NCI-H2171 treated with DMSO at 0.1 percent for 48 hours (cell line): ENCODE results near the gene PTK6.
A peak's percentile ranks its signal among the peaks of the same experiment; 100 is the strongest.
"Not testable (repeated sequence)": the region's sequence is repeated elsewhere in the genome, so short reads cannot be mapped to it uniquely, and the experiment has no call there.

Source experiments
- DNase-seq: peaks from one replicate; lab custom pipeline; 2025; lab: John Stamatoyannopoulos, UW

The PTK6 gene

GRCh38 chr20:63529861-63530787 lies 7.1 kb downstream of the PTK6 start:
- DNase-seq: no peak

GRCh38 chr20:63529180-63529860 lies 7.9 kb downstream of the PTK6 start:
- no peak for DNase-seq

- no peak for DNase-seq
Observed at GRCh38 chr20:63527184-63527583, 10.0 kb downstream of the PTK6 start.

GRCh38 chr20:63525971-63526370 lies 11.2 kb downstream of the PTK6 start:
- no peak for DNase-seq

- DNase-seq: peak; percentile 25
Observed at GRCh38 chr20:63525185-63525584, 12.0 kb downstream of the PTK6 start.

DNA sequence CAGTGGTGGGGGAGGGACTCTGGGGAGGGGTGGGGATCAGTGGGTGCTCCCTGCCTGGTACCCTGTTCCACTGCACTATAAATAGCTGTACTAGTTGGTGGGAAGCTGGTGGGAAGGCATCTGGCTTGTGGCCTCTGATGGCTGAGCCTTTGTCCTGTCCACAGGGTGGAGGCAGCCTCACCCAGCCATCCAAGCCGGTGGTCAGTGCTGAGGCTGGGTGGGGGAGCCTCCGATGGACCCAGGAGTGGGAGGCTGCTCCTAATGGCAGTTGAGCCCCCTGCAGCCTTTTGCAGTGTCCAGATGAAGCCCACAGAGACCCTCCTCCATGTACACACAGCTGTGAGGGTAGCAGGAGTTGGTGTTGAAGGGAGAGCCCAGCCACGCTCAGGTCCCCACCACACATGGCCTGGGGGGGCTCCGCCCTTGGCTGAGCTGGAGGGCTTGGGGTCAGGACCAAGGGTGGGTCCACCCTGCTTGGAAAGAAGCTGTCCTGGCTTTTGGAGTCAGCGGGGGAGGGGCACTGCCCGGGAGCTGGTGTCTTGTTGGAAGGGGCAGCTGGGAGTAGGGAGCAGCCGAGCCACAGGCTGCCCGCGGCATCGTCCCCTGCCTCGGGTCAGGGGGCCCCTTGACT lies 14.1 kb downstream of the PTK6 start:
- no peak for DNase-seq

DNA sequence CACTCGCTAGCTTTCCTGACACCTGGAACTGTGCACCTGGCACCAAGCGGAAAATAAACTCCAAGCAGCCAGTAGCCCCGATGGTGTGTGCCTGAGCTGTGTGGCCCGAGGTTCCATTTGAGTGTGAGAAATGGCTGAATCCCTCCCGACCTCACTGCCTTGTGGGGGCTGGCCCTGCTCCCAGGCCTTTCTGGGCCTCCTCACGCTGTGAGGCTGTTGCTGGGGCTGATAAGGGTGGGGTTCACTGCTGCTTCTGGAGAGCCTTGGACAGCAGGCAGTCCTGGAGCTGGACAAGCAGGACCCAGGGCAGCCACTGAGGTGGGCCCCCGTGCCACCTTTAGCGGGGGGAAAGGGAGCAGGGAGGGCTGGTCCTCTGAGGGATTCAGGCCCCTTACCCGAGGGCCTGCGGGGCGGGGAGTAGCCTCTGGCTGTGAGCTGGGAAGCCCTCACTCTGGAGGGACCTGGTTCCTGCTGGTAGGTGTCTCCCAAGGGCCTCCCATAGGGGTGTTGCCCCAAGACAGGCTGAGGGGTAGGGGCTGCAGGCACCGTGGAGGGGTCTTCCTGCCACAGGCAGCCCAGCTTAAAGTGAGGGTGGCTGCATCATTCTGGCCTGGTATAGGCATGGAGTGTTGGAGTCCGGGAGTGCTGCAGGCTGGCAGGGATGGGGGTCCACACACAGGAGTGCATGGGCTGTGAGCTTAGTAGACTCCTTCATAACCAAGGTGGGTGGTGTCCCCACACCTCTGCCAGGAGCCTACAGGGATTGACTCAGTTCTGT lies 14.9 kb downstream of the PTK6 start:
- DNase-seq: no peak

DNA sequence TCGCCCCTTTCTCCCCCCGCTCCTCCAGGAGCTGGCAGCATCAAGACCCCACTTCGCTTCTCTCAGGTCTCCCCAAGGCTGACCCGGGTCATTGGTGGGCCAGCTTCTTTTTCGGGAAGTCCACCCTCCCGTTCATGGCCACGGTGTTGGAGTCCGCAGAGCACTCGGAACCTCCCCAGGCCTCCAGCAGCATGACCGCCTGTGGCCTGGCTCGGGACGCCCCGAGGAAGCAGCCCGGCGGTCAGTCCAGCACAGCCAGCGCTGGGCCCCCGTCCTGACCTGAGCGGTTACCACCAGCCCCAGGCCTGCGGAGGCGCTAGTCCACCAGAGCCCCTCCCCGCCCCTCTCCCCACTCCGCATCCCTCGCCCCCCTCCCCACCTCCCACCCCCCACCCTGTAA lies 15.6 kb downstream of the PTK6 start:
- DNase-seq: no peak

GRCh38 chr20:63520934-63521601 lies 16.1 kb downstream of the PTK6 start:
- peak; percentile 63 for DNase-seq

DNA sequence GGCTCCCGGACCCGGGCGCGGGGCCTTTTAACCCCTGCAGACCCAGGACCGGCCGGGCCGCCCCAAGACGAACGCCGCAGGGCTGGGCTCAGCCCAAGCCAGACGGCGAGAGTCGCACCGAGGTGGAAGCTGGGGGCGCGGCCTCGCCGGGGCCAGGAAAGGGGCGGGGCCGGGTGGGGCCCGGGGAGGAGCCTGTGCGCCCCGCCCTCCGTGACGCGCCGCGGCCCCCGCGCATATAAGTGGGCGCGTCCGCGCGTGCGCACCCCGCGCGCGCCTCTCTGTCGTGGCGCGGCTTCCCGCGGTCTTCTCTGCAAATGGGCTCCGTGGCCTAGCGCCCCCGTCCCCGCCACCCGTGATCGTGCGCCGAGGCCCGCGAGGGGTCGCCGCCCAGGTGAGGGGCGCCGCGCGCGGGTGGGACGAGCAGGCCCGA lies 16.7 kb downstream of the PTK6 start, which contains the start of gene PPDPF:
Gene PPDPF, plus strand, starts transcription at position 262 of the 430 bp plus-strand sequence. CDS start 544 bp downstream, outside the sequence.
- DNase-seq: peak; percentile 77

DNA sequence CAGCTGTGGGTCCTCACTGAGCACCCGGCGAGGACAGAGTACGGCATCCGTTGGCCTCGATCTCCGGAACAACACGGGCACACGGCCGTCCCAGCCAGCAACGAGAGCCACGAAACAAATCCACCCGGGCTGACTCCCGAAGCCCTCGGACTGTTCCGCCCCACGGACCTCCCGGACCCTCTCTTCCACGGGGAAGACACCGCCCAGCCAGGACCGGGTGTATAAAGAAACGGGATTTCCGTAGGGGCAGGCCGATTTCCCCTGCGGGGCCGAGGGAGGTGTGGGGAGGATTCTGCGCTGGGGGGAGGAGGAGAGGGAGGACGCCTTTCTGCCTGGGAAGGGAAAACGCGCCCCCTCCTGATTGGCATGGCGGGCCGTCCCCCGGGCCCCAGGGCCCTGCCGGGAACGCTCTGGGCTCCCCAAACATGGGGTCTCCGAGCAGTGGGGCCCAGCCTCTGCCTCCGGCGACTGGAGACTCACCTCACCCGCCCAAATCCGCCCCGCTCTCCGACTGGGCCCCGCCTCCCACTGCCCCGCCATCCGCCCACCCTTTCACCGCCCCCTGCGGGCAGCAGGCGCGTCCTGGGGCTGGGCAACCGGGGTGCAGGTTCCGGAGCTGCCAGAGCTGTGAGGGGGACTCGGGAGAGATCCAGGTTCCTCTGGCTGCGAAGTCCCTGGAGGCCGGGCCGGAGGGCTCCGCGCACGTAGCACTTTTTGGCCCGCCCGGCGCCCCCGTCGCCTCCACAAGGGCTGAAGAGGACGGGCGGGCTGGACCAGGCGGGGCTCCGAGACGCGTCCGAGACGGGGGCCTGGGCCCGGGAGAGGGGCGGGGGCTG lies 17.3 kb downstream of the PTK6 start:
- peak; percentile 77 for DNase-seq

- no peak for DNase-seq
Observed at GRCh38 chr20:63518946-63519667, 18.1 kb downstream of the PTK6 start.

GRCh38 chr20:63518351-63518861 lies 18.8 kb downstream of the PTK6 start:
- DNase-seq: no peak

- DNase-seq: no peak
Observed at GRCh38 chr20:63517376-63518309, 19.5 kb downstream of the PTK6 start.

DNA sequence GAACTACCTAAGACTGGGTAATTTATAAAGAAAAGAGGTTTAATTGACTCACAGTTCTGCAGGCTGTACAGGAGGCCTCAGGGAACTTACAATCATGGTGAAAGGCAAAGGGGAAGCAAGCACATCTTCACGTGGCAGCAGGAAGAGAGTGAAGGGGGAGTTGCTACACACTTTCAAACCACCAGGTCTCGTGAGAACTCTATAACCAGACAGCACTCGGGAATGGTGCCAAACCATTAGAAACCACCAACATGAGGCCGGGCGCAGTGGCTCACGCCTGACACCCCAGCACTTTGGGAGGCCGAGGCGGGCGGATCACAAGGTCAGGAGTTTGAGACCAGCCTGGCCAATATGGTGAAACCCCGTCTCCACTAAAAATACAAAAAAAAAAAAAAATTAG lies 22.7 kb downstream of the PTK6 start:
- DNase-seq: not testable (repeated sequence)

DNA sequence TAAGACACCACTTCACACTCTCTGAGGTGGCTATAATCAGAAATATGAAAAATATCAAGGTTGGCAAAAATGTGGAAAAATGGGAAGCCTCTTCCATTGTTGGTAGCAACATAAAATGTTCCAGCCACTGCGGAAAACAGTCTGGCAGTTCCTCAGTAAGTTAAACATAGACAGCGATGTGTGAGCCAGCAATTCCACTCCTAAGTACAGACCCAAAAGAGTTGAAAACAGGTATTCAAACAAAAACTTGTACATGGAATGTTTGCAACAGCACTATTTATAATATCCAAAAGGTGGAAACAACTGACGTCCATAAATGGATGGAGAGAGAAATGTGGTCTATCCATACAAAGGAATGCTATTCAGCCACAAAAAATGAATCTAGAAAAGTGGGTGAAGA lies 24.0 kb downstream of the PTK6 start:
- DNase-seq: no peak

GRCh38 chr20:63509088-63509564 lies 28.1 kb downstream of the PTK6 start:
- no peak for DNase-seq
